Colon (tissue), 2 donors: ENCODE data around the gene ASPDH.

Experiments
- FAIRE-seq: peaks from 2 replicates; lab custom pipeline; 2012; peaks lifted over from hg19 to GRCh38; lab: Jason Lieb, UNC
- donor health status: control.
- donor health status: control.

The ASPDH gene

DNA sequence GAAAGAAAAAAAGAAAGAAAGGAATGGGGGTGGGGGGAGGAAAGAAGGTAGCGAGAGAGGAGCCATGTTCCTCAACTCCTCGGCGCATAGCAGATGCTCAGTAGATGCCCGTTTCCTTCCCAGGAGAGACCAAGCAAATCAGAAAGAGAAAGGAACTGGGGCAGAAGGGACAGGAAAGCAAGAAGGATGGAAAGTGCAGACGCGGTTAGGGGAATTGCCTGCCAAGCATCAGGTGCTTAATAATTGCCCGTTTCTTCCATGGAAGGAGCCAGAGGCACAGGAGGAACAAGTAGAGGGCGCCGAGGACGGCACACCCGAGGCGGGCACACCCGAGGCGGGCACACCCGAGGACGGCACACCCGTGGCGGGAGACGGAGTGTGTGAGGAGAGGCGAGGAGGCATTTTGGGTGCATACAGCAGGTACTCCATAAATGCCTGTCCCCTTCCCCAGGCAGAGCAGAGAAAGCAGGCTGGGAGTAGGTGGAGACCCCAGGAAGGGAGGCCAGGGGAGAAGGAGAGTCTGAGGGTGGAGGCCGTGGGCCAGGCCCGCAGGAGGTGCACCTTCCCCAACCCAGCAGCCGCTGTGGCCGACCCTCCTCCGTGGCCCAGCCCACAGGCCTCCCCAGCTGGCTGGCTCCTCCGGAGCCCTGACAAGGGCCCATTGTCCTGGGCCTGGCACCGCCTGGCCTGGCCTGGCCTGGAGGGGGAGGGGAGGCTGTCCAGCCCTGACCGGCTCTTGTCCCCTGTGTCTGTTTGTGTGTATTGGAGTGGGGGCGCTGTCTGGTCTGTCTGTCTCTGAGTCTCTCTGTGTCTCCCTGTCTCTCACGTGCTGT, 17.3 kb downstream of the ASPDH start:
- FAIRE-seq: no peak

- no peak for FAIRE-seq
These were observed 18.6 kb downstream of the ASPDH start for GRCh38 chr19:50495020-50495531.

GRCh38 chr19:50494186-50495019, 19.3 kb downstream of the ASPDH start:
- FAIRE-seq: no peak

DNA sequence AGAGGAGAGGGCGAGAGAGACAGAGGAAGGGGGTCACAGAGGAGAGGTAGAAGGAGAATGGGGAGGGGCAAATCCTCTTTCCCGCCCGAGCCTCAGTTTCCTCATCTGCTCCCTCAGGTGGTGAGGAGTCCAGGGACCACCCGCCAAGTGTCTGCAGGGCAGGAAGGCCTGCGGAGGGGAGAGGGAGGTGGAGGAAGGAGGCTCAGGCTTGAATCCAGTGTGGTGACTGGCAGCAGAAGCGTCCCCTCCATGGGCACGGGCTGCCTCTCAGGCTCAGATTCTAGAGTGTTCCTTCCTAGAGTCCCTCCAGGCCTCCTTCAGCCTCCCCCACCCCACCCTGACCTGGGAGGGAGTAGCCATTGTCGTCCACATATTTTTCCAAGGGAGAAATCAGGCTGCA, 20.5 kb downstream of the ASPDH start:
- FAIRE-seq: no peak

DNA sequence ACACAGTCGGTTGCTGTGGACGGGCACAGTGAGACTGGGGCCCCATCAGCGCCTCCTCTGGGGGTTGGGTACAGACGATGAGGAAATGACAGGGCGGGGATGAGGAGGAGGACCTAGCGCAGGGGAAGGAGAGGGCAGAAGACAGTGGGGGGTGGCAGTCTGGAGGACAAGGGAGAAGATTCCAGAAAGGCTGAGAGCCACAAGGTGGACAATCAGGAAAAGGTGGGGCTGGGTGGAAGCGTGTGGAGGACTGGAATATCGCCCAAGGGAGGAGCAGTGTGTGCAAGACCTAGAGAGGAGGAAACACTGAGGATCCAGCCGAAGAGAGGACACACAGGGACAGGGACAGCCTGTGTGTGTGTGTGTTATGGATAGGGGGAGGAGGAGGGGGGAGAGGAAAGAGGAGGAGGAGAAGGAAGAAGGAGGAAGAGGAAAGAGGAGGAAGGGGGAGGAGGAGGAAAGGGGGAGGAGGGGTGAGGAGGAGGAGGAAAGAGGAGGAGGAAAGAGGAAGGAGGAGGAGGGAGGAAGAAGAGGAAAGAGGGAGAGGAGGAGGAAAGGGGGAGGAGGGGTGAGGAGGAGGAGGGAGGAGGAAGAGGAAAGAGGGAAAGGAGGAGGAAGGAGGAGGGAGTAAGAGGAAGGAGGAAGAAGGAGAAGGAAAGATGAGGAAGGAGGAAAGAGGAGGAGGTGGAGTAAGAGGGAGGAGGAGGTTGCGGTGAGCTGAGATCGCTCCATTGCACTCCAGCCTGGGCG, 21.2 kb downstream of the ASPDH start:
- no peak for FAIRE-seq

- no peak for FAIRE-seq
These were observed 22.7 kb downstream of the ASPDH start for GRCh38 chr19:50490991-50491472.

DNA sequence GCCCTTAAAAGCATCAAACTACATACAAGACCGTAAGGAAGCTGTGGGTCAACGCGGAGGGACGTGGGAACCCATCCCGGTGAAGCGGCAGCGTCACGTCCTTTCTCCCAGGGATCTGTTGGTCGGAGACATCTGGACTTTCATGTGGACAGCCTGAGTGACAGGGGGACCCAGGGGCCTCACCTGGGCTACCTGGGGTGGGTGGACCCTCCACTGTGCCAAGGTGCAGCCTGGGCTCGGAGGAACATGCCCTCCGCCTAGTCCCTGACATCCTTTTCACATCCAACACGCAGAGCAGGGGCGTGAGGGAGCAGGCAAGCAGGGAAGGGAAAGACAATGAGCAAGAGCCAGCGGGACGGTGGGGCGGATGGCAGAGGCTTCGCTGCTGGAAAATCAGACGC, 23.3 kb downstream of the ASPDH start:
- no peak for FAIRE-seq

- no peak for FAIRE-seq
These were observed 24.2 kb downstream of the ASPDH start for GRCh38 chr19:50489461-50490011.

- FAIRE-seq: no peak
These were observed 25.1 kb downstream of the ASPDH start for GRCh38 chr19:50488389-50489194.

- no peak for FAIRE-seq
These were observed 26.7 kb downstream of the ASPDH start for GRCh38 chr19:50486823-50487515.

GRCh38 chr19:50485284-50485955, 28.3 kb downstream of the ASPDH start:
- no peak for FAIRE-seq

- no peak for FAIRE-seq
These were observed 30.8 kb downstream of the ASPDH start for GRCh38 chr19:50482916-50483315.

- no peak for FAIRE-seq
These were observed 31.4 kb downstream of the ASPDH start for GRCh38 chr19:50482271-50482855.

DNA sequence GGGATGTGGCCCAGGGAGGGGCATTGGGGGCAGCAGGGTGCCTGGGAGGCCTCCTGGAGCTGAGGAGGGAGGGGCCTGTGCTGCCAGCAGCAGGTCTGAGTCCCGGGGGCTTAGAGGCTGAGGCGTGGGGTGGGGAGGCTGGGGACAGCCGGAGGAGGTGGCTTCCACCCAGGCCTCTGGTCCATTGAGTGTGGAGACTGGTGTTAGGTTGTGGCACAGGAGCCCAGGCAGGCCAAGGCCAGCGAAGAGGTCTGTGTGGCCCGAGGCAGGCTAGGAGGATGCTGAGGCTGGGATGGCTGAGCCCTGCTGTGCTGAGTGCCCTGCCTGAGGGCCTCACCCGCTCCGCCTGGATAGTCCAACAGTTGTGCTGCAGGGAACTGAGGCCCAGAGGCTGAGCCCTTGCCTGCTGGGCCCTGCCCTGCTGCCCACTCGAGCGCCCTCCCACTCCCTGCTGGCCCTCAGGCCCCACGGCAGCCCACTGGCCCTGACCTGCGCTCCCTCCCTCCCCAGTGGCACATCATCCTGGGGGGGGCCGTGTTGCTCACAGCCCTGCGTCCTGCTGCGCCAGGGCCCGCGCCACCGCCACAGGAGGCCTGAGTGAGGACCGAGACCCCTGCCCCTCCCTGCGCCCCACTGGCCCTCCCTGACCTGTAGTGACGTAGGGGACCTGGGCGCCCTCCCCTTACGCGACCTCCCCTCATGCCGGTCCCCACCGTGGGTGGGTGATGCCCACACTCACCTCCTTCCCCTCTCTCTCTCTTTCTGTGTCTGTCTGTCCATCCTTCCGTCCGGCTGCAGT, 32.2 kb downstream of the ASPDH start:
- no peak for FAIRE-seq

DNA sequence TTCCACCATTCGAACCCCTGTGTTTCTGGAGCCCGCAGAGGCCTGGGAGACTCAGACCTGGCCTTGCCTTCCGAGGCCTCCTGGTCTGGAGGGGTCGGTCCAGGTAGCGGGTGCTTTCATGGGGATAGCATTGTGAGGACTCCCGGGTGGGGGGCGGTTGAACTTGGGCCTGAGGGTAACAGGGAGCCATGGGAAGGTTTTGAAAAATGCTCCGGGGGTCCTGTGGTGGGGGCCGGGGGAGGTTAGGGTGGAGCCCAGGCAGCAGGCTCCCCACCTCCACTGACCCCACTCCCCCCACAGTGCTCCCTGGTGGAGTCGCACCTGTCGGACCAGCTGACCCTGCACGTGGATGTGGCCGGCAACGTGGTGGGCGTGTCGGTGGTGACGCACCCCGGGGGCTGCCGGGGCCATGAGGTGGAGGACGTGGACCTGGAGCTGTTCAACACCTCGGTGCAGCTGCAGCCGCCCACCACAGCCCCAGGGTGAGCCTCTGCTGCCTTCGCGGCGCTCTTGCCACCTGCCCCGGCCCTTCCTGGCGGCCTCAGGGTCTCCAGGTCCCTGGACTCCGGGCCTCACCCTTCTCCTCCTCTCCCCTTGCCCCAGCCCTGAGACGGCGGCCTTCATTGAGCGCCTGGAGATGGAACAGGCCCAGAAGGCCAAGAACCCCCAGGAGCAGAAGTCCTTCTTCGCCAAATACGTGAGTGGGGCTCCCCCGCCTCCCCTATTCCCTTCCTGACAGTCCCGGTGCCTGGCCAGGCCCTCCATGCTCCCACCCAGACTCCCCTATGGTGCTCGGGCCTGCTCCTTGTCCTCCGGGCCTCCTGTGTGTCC, 33.2 kb downstream of the ASPDH start:
- no peak for FAIRE-seq

DNA sequence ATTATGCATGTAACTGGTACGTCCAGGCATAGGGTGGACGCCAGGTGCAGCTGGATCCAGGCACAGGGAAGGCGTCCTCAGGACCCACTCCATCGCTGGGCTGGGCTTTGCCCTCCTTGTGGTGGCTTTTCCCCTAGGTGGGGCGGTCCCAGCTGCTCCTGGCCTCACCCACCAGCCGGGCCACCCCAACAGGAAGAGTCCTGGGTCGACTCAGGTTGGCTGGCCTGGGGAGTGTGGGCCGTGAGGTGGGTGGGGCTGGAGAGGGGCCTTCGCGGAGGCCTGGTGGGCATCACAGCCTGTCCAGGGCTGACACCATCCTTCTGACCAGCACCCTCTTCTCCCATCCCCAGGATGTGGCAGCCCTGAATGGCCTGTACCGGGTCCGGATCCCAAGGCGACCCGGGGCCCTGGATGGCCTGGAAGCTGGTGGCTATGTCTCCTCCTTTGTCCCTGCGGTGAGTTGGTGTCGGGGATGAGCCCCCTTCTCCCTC, 33.9 kb downstream of the ASPDH start:
- FAIRE-seq: no peak

- no peak for FAIRE-seq
These were observed 34.6 kb downstream of the ASPDH start for GRCh38 chr19:50478901-50479715.
